ENCODE measurements around the gene MISFA. TPM values are rescaled to one million over a fixed set of nuclear protein-coding genes. Genes with fewer than 3 reads are reported as not detected.
A peak's percentile ranks its signal among the peaks of the same experiment; 100 is the strongest.
"Not testable (repeated sequence)": the region's sequence is repeated elsewhere in the genome, so short reads cannot be mapped to it uniquely, and the experiment has no call there.

MISFA gene
- total RNA-seq, 1 experiment from 2014 or later, result 7.9 TPM

DNA sequence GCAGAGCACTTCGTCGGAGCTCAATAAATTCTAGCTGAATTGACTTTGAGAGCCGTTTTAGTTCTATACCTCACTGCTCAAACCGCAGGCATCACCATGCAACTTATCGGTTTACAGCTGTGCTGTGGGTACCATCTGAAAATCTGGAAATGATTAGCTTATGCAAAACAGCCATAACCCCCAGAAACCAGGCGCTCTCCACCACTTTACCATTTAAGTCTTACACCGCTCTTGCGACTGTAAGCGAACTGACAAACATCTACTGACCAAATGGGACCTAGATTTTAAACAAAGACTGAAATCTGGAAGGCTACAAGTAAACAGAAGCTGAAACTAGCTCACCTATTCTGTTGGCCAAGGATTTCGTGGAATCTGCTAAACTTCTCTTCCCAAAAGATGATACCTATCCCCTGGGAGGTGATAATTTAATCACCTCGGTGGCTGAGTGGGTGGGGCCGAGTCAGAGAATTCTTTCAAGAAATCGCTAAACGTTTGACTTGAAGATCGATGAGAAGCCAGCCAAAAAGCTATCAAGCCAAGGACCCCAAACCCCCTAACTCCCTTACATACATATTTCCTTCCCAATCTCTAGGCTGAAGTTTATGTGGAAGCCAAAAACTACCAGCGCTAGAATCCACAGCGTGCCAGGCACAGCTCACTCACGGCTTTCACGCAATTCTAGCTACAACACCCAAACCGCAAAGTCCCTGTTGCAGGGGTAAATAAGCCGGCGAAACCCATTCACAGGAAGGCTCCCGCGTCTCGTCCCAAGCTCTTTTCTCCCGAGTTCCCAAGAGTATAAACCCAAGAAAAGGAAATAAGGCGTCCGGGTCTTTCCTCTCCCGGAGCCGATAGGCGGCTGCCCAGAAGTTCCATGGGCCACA is 33.9 kb downstream of the MISFA start:
- H3K27me3 ChIP-seq (ENCODE audit: insufficient read depth, low read depth), result no peaks in the 10 kb centered on the region
- peak overlapping the region; percentile 100 for H3K4me2 ChIP-seq
- no peak for DNase-seq
- peaks cover 20% of the 10 kb centered on the region for H4K20me1 ChIP-seq (ENCODE audit: insufficient read depth)
- H3F3A ChIP-seq (ENCODE audit: insufficient read depth, low read depth), result 0 out of 2 replicates have a peak, but pooled peaks cover 3% of the 10 kb centered on the region
- intact Hi-C loops (cut with micrococcal nuclease; ENCODE audit: unreplicated experiment), result loop anchor here (1.0 to 5.0 kb wide), 3 partner anchors 35 to 106 kb away; partner anchors contain the start of genes TSG101 and UEVLD
- H3K79me2 ChIP-seq (ENCODE audit: low read depth), result peaks cover 61% of the 10 kb centered on the region
- no peaks in the 10 kb centered on the region for H3K9me2 ChIP-seq (ENCODE audit: insufficient read depth)
- TSS peak; percentile 68 for BruUV-seq (replicated peaks)
- H3K4me3 ChIP-seq, result peak overlapping the region; percentile 95
- CTCF ChIA-PET, result interaction anchor here (0.6 to 1.0 kb wide), 2 partner anchors 73 to 619 kb away, joined by 4 read pairs; no protein-coding TSS in a partner anchor
- H2AFZ ChIP-seq, result peak overlapping the region; percentile 92
- no peaks in the 10 kb centered on the region for H3K9me3 ChIP-seq (ENCODE audit: insufficient read depth, low read depth)
- peaks cover 15% of the 10 kb centered on the region for H3K4me1 ChIP-seq (replicated peaks; ENCODE audit: insufficient read depth)
- H3K27ac ChIP-seq, result peak overlapping the region; percentile 34
- H3K36me3 ChIP-seq (ENCODE audit: low read depth), result no peaks in the 10 kb centered on the region
- no peak for TF ChIP-seq EZH2 (IDR thresholded peaks at IDR 0.05; ENCODE audit: low read depth)
- TF ChIP-seq CTCF (conservative IDR thresholded peaks at IDR 0.05), result no peak
- POLR2A ChIA-PET (ENCODE audit: unreplicated experiment), result interaction anchor here (0.6 to 1.4 kb wide), 3 partner anchors 27 to 320 kb away, joined by 3 to 12 read pairs (median 3); no protein-coding TSS in a partner anchor

GRCh38 chr11:18634140-18635032 is 34.8 kb downstream of the MISFA start, which contains the start of gene SPTY2D1:
Gene SPTY2D1, minus strand, starts transcription at chr11:18634342. Its CDS starts 85 bp downstream, at chr11:18634257.
- ChIA-PET POLR2A (ENCODE audit: unreplicated experiment) (interaction anchor here (0.6 to 1.4 kb wide), 6 partner anchors 28 to 565 kb away, joined by 3 to 12 read pairs (median 3); partner anchors contain the start of gene LDHA), CTCF (interaction anchor here (0.6 kb wide), 1 partner anchor 94 kb away, joined by 3 read pairs; no protein-coding TSS in a partner anchor)
- Histone ChIP-seq H3K9me2 (ENCODE audit: insufficient read depth) (no peaks in the 10 kb centered on the region), H3F3A (ENCODE audit: insufficient read depth, low read depth) (no peaks in the 10 kb centered on the region), H3K36me3 (ENCODE audit: low read depth) (no peaks in the 10 kb centered on the region), H2AFZ (peak within 1 kb of the TSS; percentile 96), H3K4me2 (peak within 1 kb of the TSS; percentile 100), H3K9me3 (ENCODE audit: insufficient read depth, low read depth) (no peaks in the 10 kb centered on the region), H3K79me2 (ENCODE audit: low read depth) (peaks cover 52% of the 10 kb centered on the region), H3K27ac (peak within 1 kb of the TSS; percentile 83), H3K4me1 (replicated peaks; ENCODE audit: insufficient read depth) (peaks cover 15% of the 10 kb centered on the region), H4K20me1 (ENCODE audit: insufficient read depth) (peaks cover 15% of the 10 kb centered on the region), H3K27me3 (ENCODE audit: insufficient read depth, low read depth) (no peaks in the 10 kb centered on the region), H3K4me3 (peak within 1 kb of the TSS; percentile 95)
- TSS peak; percentile 95 for BruUV-seq (replicated peaks)
- TF ChIP-seq CTCF (conservative IDR thresholded peaks at IDR 0.05) (no peak), EZH2 (IDR thresholded peaks at IDR 0.05; ENCODE audit: low read depth) (no peak)
- peak; percentile 98 for DNase-seq
- intact Hi-C loops (cut with micrococcal nuclease; ENCODE audit: unreplicated experiment), result loop anchor here (1.0 to 5.0 kb wide), 3 partner anchors 34 to 107 kb away; partner anchors contain the start of genes TSG101 and UEVLD

DNA sequence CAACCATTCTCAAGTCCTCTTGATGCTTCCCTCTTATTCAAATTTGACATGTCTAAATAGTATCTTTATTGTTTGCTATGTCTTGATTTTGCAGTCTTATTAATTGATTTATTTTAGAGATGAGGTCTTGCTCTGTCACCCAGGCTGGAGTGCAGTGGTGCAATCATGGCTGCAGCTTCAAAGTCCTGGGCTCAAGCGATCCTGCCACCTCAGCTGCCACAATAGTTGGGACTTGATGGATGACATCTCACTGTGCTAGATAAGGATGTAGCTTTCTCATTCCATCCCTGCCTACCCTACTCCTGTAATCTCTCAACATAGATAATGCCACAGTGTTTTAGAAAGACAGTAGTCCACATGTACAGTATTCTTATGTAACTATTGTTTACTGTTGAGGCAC is 42.1 kb downstream of the MISFA start:
- TF ChIP-seq CTCF (conservative IDR thresholded peaks at IDR 0.05) (no peak), EZH2 (IDR thresholded peaks at IDR 0.05; ENCODE audit: low read depth) (no peak)
- 0 out of 2 replicates have a peak overlapping the region, but pooled peaks have one; percentile 5 for H2AFZ ChIP-seq
- intact Hi-C loops (cut with micrococcal nuclease; ENCODE audit: unreplicated experiment), result no loop called here
- POLR2A ChIA-PET (ENCODE audit: unreplicated experiment), result no interaction called here
- CTCF ChIA-PET, result no interaction called here
- H3K36me3 ChIP-seq (ENCODE audit: low read depth), result no peaks in the 10 kb centered on the region
- H3K79me2 ChIP-seq (ENCODE audit: low read depth), result no peaks in the 10 kb centered on the region
- no peak overlapping the region for H3K4me2 ChIP-seq
- H3K9me2 ChIP-seq (ENCODE audit: insufficient read depth), result no peaks in the 10 kb centered on the region
- no peak for DNase-seq
- H3K9me3 ChIP-seq (ENCODE audit: insufficient read depth, low read depth), result no peaks in the 10 kb centered on the region
- no peak overlapping the region for H3K27ac ChIP-seq
- H3K27me3 ChIP-seq (ENCODE audit: insufficient read depth, low read depth), result no peaks in the 10 kb centered on the region
- H3K4me1 ChIP-seq (replicated peaks; ENCODE audit: insufficient read depth), result no peaks in the 10 kb centered on the region
- H3F3A ChIP-seq (ENCODE audit: insufficient read depth, low read depth), result no peaks in the 10 kb centered on the region
- no TSS peak for BruUV-seq (replicated peaks)
- no peak overlapping the region for H3K4me3 ChIP-seq
- H4K20me1 ChIP-seq (ENCODE audit: insufficient read depth), result no peaks in the 10 kb centered on the region

- H3F3A ChIP-seq (ENCODE audit: insufficient read depth, low read depth); H3K27ac ChIP-seq; H4K20me1 ChIP-seq (ENCODE audit: insufficient read depth); CTCF ChIA-PET; H2AFZ ChIP-seq; DNase-seq; H3K4me1 ChIP-seq (replicated peaks; ENCODE audit: insufficient read depth); BruUV-seq (replicated peaks); H3K4me2 ChIP-seq; H3K27me3 ChIP-seq (ENCODE audit: insufficient read depth, low read depth); H3K9me2 ChIP-seq (ENCODE audit: insufficient read depth); POLR2A ChIA-PET (ENCODE audit: unreplicated experiment); H3K79me2 ChIP-seq (ENCODE audit: low read depth); H3K9me3 ChIP-seq (ENCODE audit: insufficient read depth, low read depth); H3K4me3 ChIP-seq; H3K36me3 ChIP-seq (ENCODE audit: low read depth); intact Hi-C loops (cut with micrococcal nuclease; ENCODE audit: unreplicated experiment): not testable (repeated sequence)
These were observed 43.4 kb downstream of the MISFA start for GRCh38 chr11:18643034-18643433.

All from PC-9 (cell line).